HG02623 (cell line): ENCODE results near the gene ZDHHC7.

ENCODE experiments used
- ATAC-seq: cut with Tn5 transposase; IDR thresholded peaks from one replicate; pipeline ENCODE4 v1.9.1; 2021; ENCODE audit warnings: moderate library complexity; ENCODE audit not compliant: unreplicated experiment

ZDHHC7 gene

GRCh38 chr16:84999857-85000480 lies 11.4 kb downstream of the ZDHHC7 start:
- ATAC-seq, result no peak

GRCh38 chr16:84999200-84999599 lies 12.1 kb downstream of the ZDHHC7 start:
- no peak for ATAC-seq

- ATAC-seq, result no peak
Observed at GRCh38 chr16:84996365-84996764, 15.0 kb downstream of the ZDHHC7 start.

DNA sequence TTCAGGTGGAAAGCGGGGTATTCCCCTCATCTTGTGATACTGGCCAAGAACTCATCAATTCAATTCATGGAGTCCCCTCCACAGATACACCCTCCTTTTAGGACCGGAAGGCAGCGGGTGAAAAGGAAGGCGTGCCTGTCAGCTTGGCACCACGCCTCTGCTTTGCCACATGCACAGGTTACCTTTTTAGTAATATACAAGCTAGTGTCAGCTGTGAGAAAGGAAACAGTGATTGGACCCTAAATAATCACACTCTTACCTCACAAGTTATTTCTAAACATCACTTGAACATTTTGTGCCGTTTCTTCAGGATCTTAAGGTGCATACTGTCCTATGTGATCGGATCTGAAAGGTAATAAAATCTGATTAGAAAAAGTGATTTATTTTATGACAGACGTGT lies 15.7 kb downstream of the ZDHHC7 start:
- ATAC-seq, result no peak

DNA sequence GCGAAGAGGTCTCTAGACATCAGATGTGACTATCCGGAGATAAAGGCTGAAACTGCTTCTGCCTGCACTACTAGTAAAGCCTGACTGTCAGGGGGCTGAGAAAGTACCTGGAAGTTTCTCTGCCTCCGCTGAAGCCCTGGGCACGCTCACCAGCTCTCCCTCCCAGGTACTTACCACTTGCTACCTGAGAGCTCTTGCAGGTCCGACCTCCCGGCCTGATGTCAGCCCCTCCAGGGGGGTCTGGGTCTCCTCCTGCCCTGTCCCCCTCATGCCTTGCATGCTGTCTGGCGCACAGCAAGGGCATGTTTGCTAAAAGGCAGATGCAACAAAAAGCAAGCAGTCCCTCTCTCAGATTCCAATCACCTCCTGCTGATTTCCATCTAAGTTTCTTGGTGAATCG lies 17.4 kb downstream of the ZDHHC7 start:
- ATAC-seq, result no peak

DNA sequence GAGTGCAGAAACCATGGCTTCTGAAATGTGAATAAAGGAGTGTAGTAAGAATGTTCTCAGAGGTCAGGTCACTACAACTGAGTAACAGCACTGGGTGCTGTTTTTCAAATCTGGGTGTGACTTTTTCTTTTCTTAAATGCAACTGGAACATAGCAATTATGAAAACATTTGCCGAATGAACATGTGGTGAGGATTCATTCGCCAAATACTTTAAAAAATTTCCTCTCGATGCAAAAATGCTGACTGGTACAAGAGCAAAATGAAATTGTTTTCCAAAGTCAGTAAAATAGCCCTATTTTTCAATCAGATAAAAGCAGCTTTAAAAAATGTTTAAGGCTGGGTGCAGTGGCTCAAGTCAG lies 18.6 kb downstream of the ZDHHC7 start:
- no peak for ATAC-seq

GRCh38 chr16:84990782-84991181 lies 20.6 kb downstream of the ZDHHC7 start:
- ATAC-seq, result no peak

DNA sequence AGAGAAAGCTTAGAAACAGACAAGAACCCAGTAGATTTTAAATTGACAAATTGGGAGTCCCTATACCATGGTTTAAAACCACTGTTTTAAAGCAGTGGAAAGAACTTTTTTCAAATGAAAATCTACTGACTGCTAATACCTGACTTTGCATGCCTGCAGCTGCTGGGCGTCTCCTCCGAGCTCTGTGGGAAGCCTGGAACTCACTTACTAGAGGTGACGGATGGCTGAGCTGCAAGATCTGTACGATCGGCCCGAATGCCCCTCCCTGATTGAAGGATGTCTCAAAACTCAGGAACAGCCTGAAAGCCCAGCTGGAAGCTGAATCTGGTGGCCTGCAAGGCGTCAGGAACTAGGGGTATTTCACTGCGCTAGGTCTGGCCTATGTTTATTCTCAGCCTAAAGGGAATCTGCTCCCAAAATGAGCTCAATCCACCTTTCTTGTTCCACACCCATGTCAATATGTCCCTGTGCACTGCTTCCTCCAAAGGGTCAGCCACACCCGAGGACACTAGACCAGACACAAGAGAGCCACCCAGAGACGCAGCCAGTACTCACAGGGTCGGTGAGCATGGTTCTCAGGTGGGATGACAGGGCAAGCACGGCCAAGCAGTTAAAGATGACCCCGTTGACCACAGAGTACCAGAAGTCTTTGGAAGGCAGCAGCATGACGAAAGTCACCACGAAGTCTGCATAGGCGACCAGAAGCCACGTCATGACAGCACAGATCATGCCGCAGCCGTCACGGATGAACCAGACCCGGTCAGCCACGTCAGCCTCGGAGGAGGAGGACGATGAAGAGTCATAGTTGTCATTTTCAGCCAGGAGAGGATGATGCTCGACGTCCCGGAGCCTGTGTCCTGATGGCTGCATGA lies 21.4 kb downstream of the ZDHHC7 start:
- ATAC-seq, result no peak

DNA sequence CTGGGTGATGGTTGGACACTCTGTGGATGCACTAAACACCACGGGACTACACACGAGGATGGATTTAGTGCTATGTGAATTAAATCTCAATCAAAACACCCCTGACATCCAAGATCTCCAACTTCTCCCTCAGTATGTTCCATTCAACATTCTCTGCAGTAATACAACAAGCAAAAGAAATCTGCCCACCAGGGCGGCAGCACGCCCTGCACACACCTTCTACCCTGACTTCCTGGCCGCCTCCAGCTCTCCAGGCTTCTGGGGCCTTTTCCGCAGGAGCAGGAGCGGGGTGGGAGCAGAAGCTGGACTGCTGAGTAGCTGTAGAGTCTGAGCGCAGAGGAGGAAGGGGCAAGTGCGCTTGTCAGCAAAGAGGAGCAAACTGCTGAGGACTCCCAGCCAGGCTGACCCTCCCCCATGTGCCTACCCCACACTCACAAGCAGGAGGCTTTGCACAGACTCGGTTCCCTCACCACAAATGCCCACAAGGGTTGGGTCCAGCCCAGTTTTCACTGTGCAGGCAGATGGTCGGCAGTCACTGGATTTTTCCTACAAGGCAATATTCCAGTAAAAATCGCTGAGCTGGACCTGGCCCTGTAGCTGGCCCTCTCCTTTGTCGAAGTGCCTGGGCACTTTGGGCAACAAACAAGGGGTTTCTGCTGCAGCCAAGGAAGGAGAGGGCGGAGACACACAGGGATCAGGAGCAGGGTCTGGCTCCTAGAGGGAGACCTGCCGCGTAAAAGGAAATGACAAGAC lies 22.8 kb downstream of the ZDHHC7 start:
- ATAC-seq, result no peak

DNA sequence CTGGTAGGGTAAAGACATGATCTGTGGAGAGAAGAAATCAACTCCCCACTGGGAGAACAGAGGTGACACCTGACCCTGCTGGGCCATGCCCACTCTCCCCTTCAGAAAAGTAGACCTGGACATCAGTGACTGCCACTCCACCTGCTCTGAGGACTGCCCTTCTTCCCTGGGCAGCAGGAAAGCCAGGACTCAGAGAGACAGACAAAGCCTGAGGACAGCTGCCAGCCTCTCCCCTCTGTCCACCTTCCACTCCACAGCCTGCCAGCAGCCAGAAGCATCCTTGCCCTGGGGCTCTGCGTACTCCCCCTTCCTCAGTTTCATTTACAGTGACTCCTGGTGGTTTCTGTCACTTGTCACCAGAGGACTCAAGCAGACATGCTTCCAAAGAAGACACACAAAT lies 24.5 kb downstream of the ZDHHC7 start:
- ATAC-seq, result no peak

- no peak for ATAC-seq
Observed at GRCh38 chr16:84986102-84986501, 25.2 kb downstream of the ZDHHC7 start.

- ATAC-seq, result no peak
Observed at GRCh38 chr16:84985079-84986065, 26.0 kb downstream of the ZDHHC7 start.

DNA sequence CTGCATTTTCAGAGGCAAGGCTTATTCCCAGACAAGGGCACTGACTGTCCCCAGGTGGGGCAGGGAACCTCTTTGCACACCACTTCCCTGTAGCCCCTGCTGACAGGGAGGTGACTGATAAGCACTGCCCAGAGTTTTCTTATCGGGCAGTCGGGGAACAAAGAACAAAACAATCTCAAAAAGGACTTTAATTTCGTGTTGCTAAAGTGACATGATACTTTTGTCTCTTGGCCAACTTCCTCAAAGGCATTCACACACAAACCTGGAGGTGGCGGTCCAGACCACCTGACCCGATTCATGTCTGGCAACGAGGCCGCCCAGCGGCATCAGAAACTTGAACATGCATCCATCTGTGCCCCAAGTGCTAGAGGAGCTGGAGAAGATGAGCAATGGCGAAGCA lies 28.9 kb downstream of the ZDHHC7 start:
- no peak for ATAC-seq

DNA sequence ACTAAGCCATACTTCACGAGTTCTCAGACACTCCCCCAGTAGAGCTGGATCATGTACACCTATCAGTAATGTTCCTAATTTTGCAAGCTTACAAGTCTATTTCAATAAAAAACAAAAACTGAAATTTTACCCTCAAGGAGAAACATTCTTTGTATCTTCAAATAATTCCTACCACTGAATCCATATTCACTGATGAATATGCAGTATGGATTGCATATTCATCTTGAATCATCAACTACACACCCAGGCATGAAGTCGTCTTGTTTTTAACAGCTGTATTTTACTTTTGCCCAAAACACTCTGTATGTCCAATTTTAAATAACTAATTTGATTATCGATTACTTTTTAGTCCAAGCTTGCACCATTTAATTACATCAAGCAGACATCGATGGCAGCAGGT lies 31.8 kb downstream of the ZDHHC7 start:
- no peak for ATAC-seq

- ATAC-seq, result no peak
Observed at GRCh38 chr16:84976644-84977400, 34.5 kb downstream of the ZDHHC7 start.

- ATAC-seq, result no peak
Observed at GRCh38 chr16:84975522-84975921, 35.8 kb downstream of the ZDHHC7 start.

- no peak for ATAC-seq
Observed at GRCh38 chr16:84975066-84975465, 36.3 kb downstream of the ZDHHC7 start.

- no peak for ATAC-seq
Observed at GRCh38 chr16:84973776-84974523, 37.4 kb downstream of the ZDHHC7 start.

DNA sequence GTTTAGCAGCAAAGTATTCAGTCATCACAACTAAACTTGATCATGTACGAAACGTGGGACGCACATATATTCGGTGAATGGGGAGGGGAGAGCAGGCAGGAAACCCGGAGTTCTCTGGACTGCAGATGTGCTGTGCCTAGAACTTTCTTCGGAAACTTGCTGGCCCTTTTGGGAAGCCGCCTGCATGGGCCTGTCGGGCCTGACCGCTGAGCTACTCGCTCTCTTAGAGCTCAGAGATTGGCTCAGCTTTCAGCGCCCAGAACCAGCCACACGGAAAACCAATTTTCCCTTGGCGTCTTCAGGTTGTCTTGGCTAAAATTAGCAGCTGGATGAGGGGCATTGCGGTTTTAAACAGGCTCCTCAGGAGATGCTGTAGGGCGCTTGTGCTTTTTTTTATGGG lies 38.1 kb downstream of the ZDHHC7 start:
- ATAC-seq, result no peak
